ENCODE measurements around the gene RBSN. TPM values are rescaled to one million over a fixed set of nuclear protein-coding genes. Genes with fewer than 3 reads are reported as not detected.

Gene RBSN
- total RNA-seq, 4 donors from 2014 or later = 45.0 to 56.1 (median 52.0) TPM

DNA sequence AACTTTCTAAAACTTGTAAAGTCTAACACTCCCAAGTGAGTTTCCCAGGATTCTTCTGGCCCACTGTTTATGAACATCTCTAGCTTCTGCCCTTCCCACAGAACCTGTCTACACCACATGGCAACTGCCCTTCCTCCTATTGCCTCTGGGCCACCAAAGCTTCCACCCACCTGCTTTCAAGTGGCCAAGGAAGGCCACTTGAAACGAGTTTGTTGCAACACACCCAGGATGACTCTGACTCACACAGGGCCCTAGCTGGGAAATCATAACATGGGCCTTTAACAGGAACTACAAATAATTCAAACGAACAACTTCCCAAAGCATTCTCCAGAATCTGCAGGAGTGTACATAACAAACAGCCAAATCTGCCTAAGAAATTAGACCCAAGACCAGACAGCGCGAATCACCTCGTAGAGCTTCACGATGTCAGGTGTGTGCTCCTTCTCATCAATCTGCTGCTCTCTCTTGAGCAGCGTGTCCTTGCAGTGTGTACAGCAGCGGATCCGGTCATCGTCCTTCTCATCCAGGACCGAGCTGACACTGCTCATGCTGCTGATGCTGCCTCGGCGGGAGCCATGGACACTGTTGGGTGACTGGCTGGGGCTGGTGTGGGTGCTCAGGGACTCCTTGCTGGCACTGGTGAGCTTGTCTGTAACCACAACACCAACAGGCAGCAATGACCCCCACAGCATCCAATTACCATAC lies 16.8 kb downstream of the RBSN start:
- Histone ChIP-seq H3K36me3 (peaks cover 57 to 73% of the 10 kb centered on the region in 2 donors), H3K27me3 (no peaks in the 10 kb centered on the region), H3K4me3 (replicated peaks in 1 of 3) (no peak overlapping the region), H3K27ac (peak overlapping the region; percentile 74 to 85 (median 84)), H3K9me3 (no peaks in the 10 kb centered on the region), H3K4me1 (peaks cover 18 to 28% of the 10 kb centered on the region in 2 donors)
- intact Hi-C loops (cut with DNase I) = no loop called here
- DNase-seq = peak; percentile 83 to 85
- 70 to 72% methylated on average over 11 to 13 of the region's 13 CpGs for WGBS, 2 donors
- TF ChIP-seq, protein P1, sequence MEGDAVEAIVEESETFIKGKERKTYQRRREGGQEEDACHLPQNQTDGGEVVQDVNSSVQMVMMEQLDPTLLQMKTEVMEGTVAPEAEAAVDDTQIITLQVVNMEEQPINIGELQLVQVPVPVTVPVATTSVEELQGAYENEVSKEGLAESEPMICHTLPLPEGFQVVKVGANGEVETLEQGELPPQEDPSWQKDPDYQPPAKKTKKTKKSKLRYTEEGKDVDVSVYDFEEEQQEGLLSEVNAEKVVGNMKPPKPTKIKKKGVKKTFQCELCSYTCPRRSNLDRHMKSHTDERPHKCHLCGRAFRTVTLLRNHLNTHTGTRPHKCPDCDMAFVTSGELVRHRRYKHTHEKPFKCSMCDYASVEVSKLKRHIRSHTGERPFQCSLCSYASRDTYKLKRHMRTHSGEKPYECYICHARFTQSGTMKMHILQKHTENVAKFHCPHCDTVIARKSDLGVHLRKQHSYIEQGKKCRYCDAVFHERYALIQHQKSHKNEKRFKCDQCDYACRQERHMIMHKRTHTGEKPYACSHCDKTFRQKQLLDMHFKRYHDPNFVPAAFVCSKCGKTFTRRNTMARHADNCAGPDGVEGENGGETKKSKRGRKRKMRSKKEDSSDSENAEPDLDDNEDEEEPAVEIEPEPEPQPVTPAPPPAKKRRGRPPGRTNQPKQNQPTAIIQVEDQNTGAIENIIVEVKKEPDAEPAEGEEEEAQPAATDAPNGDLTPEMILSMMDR (IDR thresholded peaks at IDR 0.05) = peak in 2 of 6 experiments; percentile 16 to 23
- peak in 1 of 2 donors; percentile 21 for TF ChIP-seq POLR2A (IDR thresholded peaks at IDR 0.05)

DNA sequence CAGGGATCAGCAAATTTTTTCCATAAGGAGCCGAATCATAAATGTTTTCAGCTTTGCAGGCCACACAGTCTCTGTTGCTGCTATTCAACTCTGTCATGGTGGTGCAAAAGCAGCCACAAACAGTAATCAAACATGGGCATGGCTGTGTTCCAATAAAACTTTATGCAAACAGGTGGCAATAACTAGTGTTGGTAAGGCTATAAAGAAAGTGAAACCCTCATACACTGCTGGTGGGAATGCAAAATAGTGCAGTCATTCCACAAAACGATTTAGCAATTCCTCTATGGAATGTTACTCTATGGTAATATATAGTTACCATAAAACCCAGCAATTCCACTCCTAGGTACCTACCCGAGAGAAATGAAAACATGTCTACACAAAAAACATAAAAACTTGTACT lies 19.9 kb downstream of the RBSN start:
- Histone ChIP-seq H3K4me1 (peaks cover 18 to 28% of the 10 kb centered on the region in 2 donors), H3K27me3 (no peaks in the 10 kb centered on the region), H3K36me3 (peaks cover 69 to 85% of the 10 kb centered on the region in 2 donors), H3K27ac (no peak overlapping the region), H3K9me3 (no peaks in the 10 kb centered on the region), H3K4me3 (replicated peaks in 1 of 3) (no peak overlapping the region)
- no peak for DNase-seq
- WGBS, 2 donors = 94 to 96% methylated on average over 3 of the region's 3 CpGs
- TF ChIP-seq POLR2A (IDR thresholded peaks at IDR 0.05) = no peak
- intact Hi-C loops (cut with DNase I) = no loop called here

DNA sequence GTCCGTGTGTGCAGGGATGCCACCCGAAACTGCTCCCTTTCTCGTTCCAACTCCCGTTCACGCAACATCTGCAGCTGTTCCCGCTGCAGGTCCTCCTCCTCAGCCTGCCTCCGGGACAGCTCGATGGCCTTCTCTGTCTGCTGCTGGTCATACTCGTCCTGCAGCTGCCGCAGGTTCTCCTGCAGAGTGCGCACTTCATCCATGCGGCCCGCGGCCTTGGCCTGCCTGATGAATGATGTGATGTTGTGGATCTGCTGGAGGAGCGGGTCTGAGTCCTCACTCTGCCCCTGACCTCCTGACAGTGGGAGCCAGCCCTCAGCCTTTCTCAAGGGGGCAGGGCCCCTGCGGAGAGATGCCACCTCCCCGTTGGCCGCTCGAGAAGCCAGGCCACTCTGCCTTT lies 24.4 kb downstream of the RBSN start:
- whole genome bisulfite sequencing, 2 donors = 92 to 93% methylated on average over 15 to 18 of the region's 19 CpGs

DNA sequence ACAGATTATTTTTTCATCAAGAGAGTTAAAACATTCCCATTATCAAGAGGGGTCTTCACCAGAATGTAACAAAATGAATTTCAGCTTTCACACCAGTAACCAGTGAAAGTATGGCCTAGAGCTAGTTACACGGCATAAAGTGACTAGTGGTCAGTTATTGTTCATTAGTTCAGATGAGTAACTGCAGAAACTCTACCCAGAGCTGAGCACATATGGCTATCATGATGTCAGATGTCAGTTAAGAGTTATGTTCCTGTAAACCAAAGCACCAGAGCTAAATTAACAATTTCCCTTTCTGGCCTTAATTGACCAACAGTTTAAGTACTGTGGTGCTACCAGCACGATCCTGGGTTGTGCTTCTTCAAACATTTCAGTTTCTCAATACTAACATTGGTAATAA lies 27.2 kb downstream of the RBSN start:
- H3K4me1 ChIP-seq = no peaks in the 10 kb centered on the region
- peaks cover 41 to 58% of the 10 kb centered on the region in 2 donors for H3K36me3 ChIP-seq
- intact Hi-C loops (cut with DNase I) = no loop called here
- H3K27me3 ChIP-seq = no peaks in the 10 kb centered on the region
- H3K4me3 ChIP-seq (replicated peaks in 1 of 3) = no peak overlapping the region
- WGBS, 2 donors = 90 to 94% methylated on average over 2 of the region's 2 CpGs
- no peak overlapping the region for H3K27ac ChIP-seq
- TF ChIP-seq, protein P1 (IDR thresholded peaks at IDR 0.05) = no peak
- no peak for TF ChIP-seq POLR2A (IDR thresholded peaks at IDR 0.05)
- H3K9me3 ChIP-seq = no peaks in the 10 kb centered on the region
- DNase-seq = no peak

More for the DNA sequence above, 24.4 kb downstream of the RBSN start:
- intact Hi-C loops (cut with DNase I) = no loop called here
- H3K4me1 ChIP-seq = no peaks in the 10 kb centered on the region
- TF ChIP-seq, protein P1 (IDR thresholded peaks at IDR 0.05) = no peak
- TF ChIP-seq POLR2A (IDR thresholded peaks at IDR 0.05) = no peak
- peaks cover 64 to 81% of the 10 kb centered on the region in 2 donors for H3K36me3 ChIP-seq
- H3K4me3 ChIP-seq (replicated peaks in 1 of 3) = no peak overlapping the region
- H3K9me3 ChIP-seq = no peaks in the 10 kb centered on the region
- H3K27me3 ChIP-seq = no peaks in the 10 kb centered on the region
- H3K27ac ChIP-seq = no peak overlapping the region
- no peak for DNase-seq

DNA sequence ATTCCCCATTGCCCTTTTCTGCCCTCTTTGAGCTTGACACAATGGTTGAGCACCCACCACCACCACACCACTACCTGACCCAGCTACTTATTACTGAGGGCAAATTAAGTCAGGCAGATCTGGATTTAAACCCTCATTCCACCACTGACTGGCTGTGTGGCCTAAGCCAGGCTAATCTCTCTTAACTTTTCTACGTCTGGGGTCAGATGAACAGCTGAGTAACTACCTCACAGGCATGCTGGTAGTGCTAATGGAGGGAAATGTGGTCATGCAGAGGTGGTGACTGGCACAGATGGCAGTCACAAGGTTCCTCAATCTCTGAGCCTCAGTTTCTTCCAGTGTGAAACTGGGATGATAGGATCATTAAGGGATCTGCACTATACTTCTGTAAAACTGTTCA lies 29.5 kb downstream of the RBSN start:
- intact Hi-C loops (cut with DNase I) = no loop called here
- Histone ChIP-seq H3K4me3 (replicated peaks in 1 of 3) (no peak overlapping the region), H3K36me3 (peaks cover 21 to 35% of the 10 kb centered on the region in 2 donors), H3K27me3 (no peaks in the 10 kb centered on the region), H3K4me1 (peaks cover 0 to 6% of the 10 kb centered on the region in 2 donors), H3K27ac (no peak overlapping the region), H3K9me3 (no peaks in the 10 kb centered on the region)
- TF ChIP-seq POLR2A (IDR thresholded peaks at IDR 0.05) = no peak
- TF ChIP-seq, protein P1 (IDR thresholded peaks at IDR 0.05) = no peak
- 92 to 100% methylated on average over 1 of the region's 1 CpG for WGBS, 2 donors
- no peak for DNase-seq
